ENCODE measurements around the gene NSMCE4A.
"Not testable (repeated sequence)": the region's sequence is repeated elsewhere in the genome, so short reads cannot be mapped to it uniquely, and the experiment has no call there.

Gene NSMCE4A, protein sequence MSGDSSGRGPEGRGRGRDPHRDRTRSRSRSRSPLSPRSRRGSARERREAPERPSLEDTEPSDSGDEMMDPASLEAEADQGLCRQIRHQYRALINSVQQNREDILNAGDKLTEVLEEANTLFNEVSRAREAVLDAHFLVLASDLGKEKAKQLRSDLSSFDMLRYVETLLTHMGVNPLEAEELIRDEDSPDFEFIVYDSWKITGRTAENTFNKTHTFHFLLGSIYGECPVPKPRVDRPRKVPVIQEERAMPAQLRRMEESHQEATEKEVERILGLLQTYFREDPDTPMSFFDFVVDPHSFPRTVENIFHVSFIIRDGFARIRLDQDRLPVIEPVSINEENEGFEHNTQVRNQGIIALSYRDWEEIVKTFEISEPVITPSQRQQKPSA

GRCh38 chr10:121974535-121975294 lies at the start of gene NSMCE4A:
NSMCE4A (minus strand) TSS chr10:121975217; CDS start chr10:121975165, 52 bp downstream.
- peak; percentile 74 for DNase-seq

DNA sequence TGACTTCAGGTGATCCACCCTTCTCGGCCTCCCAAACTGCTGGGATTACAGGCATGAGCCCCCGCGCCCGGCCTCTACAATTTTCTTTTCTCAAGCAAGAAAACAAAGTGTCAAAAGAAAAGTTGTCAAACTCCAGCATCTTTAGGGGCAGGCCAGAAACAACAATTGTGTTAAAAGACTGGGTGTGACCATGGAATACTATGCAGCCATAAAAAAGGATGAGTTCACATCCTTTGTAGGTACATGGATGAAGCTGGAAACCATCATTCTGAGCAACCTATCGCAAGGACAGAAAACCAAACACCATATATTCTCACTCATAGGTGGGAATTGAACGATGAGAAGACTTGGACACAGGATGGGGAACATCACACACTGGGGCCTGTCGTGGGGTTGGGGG lies 48.2 kb upstream of the NSMCE4A start:
- DNase-seq: not testable (repeated sequence)

DNA sequence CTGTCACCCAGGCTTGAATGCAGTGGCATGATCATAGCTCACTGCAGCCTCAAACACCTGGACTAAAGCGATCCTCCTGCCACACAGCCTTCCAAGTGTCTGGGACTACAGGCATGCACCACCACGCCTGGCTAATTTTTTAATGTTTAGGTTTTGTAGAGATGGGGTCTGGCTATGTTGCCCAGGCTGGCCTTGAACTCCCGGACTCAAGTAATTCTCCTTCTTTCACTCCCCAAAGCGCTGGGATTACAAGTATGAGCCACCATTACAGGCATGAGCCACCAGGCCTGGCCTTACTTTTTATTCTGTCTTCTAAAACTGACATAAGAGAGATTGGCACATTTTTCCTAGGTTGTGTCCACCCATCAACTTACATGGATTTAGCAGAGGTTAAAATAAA lies 47.3 kb upstream of the NSMCE4A start:
- DNase-seq: no peak

DNA sequence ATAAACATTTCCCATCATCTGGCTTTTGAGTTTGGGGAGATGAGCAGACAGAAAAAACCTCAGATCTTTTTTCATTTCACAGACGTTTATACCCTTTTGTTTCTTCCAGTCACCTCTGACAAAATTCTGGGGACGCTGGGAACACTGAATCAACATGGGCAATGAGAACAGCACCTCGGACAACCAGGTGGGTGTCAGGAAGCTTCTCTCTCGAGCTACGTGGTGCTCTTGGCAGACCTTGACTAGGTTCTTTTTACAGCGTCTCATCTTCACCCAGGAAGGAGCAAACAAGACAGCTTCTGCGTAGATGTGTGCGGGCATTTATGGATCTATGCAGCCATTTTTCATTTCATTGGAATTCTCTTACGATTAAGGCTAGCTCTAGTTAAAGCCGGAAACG lies 46.8 kb upstream of the NSMCE4A start:
- no peak for DNase-seq

DNA sequence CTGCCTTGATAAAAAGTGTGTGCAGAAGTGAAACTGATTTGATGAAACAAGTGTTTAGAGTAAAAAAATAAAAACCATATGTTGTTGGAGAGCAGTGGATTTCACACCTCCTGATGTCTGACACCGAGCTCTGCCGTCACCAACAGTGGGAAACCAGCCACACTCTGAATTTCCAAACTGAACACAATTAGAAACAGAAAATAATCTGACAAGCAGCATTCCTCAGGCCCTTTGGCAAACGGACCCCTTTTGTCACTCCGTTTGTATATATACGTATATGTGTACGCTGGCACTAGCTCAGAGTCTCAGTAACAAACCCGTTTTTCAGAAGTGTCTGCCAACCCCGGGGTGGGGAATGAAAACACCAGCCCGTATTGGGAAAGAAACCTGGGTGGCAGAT lies 46.4 kb upstream of the NSMCE4A start:
- no peak for DNase-seq

DNA sequence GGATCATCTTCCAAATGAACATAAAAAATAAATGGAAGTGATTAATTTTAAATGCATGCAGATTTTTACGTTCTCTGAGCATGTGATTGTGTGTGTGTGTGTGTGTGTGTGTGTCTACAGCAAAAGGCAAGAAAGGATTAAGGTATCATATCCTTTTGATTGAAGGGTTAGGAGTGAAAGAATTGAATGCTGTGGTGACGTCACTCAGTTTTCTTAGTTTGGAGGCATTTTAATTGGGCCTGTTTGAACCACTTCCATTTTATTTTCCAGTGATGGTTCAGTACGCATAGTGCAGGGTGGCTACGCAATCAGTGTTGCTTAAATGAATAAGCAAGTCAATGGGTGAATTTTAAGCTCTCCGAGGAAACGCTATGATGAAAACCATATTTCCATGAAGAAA lies 45.2 kb upstream of the NSMCE4A start:
- no peak for DNase-seq

- no peak for DNase-seq
These were observed 44.5 kb upstream of the NSMCE4A start for GRCh38 chr10:122019414-122019975.

DNA sequence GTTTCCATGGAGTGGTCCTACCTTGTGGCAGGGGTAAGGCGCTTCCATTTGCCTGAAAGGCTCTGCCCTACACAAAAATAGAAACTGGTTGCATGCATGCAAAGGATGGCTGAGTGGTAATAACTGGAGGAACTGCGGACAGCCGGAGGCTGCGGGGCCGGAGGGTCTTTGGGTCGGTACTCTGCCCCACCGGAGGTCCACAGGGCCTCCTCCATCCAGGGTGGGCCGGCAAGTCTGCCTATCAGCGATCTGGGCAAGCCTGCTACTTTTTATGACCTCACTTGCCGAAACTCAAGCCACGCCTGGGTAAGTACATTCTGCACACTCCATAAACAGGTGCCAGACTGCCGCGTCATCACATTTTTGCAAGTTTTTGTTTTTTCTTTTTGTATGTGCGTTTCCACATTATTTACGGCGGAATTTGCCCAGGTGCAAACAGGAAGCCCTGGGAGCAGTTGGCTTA lies 44.0 kb upstream of the NSMCE4A start:
- DNase-seq: no peak

DNA sequence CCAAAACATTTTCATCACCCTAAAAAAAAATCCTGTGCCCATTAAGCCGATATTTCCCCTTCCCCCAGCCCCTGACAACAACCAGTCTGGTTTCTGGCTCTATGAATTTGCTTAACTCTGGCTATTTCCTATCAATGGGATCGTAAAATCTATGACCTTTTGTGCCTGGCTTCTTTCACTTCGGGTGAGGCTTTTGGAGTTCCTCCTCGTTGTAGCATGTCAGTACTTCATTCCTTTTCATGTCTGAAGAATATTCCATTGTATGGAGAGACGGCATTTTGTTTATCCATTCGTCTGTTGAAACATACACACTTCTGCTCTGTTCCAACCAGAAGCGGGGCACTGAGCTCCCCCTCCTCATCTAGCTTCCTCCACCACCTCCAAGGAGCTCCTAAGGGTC lies 43.5 kb upstream of the NSMCE4A start:
- DNase-seq: no peak

GRCh38 chr10:122017926-122018325 lies 42.9 kb upstream of the NSMCE4A start:
- not testable (repeated sequence) for DNase-seq

DNA sequence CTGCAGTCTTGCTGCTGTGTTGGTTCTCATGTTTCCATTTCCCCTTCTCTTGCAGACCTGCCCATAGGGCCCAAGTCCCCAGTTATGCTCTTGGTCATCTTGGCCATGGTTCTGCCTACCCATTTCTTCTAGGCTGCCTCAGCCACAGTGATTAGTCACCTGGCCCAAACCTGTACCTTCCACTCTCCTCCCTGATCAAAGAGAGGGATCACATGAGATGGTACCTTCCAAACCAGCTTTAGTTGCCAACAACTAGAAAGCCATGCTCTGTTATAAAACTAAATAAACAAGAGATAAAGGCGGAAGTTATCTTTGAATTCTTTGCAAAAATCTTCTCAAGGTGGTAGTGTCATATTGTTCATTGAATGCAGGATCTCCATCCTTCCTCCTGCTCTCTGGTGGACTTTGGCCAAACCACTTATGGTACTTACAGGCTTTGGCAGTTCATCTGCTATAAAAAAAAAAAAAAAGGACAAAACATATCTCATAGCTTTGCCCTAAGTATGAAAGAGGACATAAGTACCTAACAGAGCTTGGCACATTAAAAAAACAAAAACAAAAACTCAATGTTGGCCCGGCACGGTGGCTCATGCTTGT lies 39.7 kb upstream of the NSMCE4A start:
- DNase-seq: no peak

- DNase-seq: no peak
These were observed 38.3 kb upstream of the NSMCE4A start for GRCh38 chr10:122013311-122013780.

DNA sequence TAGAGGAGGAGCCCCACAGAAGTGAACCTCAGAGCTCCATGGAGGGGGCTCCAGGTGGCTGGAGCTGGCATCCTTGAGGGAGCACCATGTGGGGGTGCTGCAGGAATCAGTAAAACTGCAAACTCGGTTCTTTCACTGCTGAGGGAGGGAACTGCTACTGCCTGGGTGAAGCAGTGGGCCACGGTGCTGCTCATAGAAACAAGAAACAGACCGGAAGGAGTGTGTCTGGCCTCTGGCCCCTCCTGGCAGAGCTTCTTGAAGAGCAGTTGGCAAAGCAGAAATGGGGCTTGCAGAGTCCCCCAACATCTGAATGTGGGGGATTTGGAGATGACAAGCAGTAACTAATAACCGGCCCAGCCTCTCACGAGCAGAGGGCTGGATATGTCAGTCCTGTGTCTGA lies 37.7 kb upstream of the NSMCE4A start:
- no peak for DNase-seq

DNA sequence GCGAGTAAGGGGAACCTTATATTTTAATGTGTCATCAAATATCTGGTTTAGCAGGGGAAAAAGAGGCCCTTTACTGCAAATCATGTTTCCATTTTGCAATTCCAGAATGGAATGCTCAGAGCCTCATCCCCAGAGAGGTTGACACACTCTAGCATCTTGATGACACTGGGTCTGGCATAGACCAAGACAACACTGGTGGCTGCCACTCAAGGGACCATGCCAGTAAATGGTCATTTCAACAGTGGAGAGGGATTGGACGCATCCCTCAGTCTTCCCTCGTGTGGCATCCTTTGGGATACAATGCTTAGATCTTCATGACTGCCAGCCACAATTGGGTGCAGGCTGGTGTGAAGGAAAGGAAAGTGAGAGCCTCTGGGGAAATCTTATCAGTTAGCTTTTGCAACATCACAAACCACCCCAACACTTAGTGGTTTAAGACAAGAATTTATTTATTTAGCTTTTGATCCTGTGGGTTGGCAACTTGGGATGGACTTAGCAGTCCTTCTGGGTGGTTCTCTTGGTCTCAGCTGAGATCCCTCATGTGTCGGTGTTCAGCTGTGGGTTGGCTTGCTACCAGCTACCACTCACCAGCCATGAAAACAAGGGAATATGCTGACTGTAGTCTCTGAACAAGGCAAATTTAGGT lies 35.5 kb upstream of the NSMCE4A start:
- no peak for DNase-seq

DNA sequence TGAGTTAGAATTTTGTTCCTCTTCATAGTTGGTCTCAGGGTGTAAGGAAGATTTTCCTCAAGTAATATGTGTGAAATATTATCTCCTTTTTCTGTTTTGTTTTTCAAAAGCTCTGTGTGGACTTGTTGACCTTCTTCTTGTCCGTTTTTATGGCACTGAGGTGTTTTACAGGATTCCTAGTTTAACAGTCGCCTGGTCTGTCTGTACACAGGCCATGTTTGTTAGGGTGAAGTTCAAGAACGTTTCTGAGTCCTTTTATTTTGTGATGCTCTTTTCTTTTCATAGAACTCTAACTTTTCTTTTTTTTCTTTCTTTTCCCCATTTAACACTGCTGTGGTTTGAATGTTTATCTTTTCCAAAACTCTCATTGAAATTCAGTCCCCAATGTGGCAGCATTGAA lies 32.4 kb upstream of the NSMCE4A start:
- no peak for DNase-seq

DNA sequence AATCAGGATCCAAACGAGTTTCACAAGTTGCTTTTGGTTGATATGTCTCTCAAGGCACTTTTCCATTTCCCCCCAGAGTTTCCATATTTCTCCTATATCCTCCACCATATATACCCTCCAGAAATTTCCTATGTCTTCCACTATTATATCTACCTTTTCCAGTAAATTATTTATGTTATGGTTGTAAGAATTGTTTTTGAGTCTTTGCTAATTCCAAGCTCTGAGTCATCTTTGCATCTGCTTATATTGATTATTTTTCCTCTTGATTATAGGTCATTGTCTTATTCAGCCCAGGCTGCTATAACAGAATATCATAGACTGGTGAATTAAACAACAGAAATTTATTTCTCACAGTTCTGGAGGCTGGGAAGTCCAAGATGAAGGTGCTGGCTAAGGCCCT lies 26.7 kb upstream of the NSMCE4A start:
- DNase-seq: no peak

GRCh38 chr10:121999301-121999700 lies 24.3 kb upstream of the NSMCE4A start:
- no peak for DNase-seq

- no peak for DNase-seq
These were observed 23.4 kb upstream of the NSMCE4A start for GRCh38 chr10:121998462-121998861.

DNA sequence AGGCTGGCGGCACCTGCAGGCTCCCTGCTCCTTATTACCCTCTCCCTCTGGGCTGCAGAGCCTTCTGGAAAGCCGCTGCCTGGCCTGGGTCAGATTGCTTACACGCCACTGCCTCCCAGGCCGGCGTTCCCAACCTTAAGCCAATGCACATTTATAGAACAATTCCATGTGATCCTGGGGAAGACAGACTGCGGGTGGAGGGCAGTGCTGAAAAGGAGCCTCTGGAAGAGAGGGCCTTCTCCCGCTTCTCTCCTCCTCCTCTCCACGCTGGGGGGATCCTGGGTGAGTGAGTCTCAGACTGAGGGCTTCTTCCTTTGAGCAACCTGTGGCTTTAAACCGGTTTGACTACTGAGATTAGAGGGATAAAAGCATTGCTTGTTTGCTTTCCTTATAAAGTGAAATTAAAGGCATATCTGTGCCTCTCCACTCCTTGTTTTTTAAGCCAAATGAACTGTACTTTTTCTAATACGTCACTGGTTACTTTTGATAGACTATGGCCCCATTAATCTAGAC lies 19.5 kb upstream of the NSMCE4A start:
- DNase-seq: no peak

- not testable (repeated sequence) for DNase-seq
These were observed 16.7 kb upstream of the NSMCE4A start for GRCh38 chr10:121991727-121992126.

GRCh38 chr10:121990015-121990677 lies 15.1 kb upstream of the NSMCE4A start:
- DNase-seq: no peak

Data from activated CD8-positive, alpha-beta memory T cell treated with anti-CD3 and anti-CD28 coated beads, Interleukin-2, amount 50 U/mL, for 4 hours (primary cell).